COLO829 (cell line): ENCODE data around the gene SEMA4D.
"Not testable (repeated sequence)": the region's sequence is repeated elsewhere in the genome, so short reads cannot be mapped to it uniquely, and the experiment has no call there.

Experiments
- DNase-seq: peaks from one replicate; pipeline ENCODE4 v3.0.0; 2012; ENCODE audit warnings: low spot score

The SEMA4D gene

GRCh38 chr9:89383721-89384300 lies 114.1 kb downstream of the SEMA4D start:
- no peak for DNase-seq

GRCh38 chr9:89383030-89383720 lies 114.7 kb downstream of the SEMA4D start:
- DNase-seq, result no peak

DNA sequence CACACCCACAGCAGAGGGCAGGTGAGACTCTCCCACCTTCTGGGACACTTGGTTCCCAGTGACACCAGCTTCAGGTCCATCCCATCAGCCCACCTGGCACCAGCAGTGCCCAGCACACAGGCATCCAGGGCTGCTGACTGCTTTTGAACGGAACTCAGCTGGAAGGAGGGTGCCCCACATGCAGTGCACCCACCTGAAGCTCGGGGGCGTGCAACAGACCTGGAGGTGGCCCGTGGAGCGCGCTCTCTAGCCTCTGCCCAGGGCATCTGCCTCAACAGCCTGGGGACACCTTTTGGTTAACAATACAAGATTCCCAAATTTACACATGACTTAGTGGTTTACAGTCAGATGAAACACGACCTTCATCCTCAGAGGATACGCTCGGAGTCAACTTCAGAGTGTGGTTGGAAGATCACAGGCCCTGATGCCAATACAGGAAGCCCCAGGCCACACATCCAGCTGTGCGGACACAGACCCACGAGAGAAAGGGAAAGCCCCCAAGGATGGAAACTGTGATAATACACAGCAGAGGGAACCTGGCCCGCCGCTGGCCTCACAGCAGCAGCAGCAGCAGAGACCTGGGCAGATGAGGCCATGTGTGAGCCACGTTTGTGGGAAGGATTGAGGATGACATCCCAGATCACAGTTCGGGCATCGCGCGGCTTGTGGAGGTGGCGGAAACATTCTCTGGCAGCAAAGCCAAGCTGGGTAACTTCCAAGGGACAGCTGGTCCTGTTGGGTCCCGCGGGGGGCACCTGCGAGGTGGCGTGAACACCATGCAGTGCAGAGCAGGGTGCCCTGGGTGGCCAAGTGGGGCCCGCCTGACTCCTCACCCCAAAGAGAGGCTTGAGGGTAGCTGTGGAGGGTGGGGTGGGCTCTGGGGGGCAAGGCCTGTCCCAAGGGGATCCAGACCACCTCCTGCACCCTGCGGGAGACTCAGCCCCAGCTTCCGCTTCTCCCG lies 115.6 kb downstream of the SEMA4D start:
- DNase-seq, result no peak

GRCh38 chr9:89381308-89381609 lies 116.7 kb downstream of the SEMA4D start:
- DNase-seq, result no peak

GRCh38 chr9:89380437-89381307 lies 117.2 kb downstream of the SEMA4D start:
- no peak for DNase-seq

DNA sequence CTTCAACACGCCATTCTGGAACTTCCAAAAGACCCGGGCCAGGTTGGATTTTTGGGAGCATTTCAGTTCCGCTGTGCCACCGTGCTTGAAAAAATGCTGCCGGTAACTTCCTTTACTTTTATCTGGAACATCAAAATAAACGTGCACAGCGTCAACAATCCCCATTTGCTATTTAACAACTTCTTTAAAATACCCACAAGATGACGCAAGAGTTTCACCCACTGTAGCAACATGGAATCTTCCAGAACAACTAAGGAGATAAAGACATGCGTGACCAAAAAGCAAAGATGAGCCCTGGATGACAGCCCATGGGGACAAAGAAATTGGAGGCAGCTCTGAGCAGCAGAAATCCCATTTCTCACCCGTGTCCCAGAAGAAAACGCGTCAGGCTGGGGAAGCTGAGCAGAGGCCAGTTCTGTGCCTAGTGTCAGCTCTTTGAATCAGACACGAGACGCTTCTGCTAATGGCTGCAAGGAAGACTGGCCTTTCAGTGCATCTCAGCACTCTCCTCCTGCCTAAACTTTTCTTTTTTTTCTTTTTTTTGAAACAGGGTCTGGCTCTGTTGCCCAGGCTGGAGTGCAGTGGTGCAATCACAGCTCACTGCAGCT lies 118.3 kb downstream of the SEMA4D start:
- DNase-seq, result no peak

GRCh38 chr9:89379031-89379430 lies 118.9 kb downstream of the SEMA4D start:
- DNase-seq, result no peak

DNA sequence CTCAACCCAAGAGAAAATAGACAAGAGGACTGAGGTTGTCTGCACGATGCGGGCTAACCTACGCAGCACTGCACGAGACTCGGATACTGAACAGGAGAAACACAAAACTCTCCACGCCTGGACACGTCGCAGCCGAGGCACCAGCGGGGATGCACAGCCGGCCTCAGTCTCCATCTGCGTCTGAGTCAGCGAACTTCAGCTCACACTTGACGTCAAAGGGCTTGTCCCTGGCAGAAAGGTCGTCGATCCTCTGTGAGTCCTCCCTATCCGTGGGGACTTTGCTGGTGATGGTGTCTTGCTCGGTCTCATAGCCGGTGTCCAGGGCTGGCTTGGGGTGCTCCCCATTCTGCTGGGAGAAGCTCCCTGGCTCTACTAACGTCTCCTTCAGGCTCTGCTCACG lies 119.4 kb downstream of the SEMA4D start:
- DNase-seq, result no peak

GRCh38 chr9:89377411-89377810 lies 120.5 kb downstream of the SEMA4D start:
- DNase-seq, result no peak

DNA sequence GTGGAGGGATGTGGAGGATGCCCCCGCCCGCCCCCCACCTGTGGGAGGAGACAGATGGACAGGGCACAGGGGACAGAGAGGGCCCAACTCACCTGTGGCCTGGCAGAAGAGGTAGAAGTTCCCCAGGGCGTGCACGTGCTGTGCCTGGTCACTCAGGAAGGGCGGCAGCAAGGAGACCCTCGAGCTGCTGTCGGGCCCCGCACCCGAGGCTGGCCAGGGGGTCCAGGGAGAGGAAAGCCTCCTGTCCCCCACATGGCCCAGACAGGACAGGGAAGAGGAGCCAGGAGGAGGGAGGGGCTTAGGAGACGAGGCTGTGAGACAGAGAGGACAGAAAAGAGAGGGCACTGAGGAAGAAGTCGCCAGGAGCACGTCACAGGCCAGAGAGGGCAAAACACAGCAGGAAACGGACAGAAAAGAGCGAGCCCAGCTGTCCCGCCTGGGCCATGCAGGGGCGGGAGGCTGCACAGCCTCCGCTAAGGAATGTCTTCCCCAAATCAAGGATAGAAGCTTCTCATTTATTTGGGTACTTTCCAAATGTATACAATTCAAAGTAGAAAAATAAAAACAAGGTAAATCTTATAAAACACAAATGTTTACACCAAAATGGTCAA lies 121.1 kb downstream of the SEMA4D start:
- DNase-seq, result no peak

- no peak for DNase-seq
Measured at GRCh38 chr9:89376286-89376685, 121.6 kb downstream of the SEMA4D start.

DNA sequence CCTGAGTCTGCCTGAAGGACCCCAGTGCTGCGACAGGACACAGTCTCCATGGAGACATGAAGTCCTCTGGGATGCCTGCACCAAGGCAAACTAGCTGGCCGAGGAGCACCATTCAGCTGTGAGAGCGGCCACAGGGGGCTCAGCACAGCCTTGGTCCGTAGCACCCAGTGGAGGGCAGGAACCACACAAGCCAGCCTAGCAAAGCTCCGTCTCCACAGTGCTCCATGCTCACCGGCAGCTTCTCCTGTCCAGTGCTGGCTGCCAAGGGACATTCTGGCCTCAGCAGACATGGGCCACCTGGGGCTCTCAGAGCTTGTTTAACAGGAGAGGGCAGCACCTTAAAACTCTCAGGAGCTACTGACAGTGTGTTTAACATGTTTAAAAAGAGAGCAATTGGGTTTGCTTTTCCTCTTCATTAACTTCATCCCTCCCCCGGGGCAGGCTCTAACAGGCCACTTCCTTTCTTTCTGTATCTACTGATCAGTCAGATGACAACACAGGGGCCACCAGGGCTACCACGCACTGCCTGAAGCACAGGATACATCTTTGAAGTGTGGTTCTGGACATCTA lies 122.6 kb downstream of the SEMA4D start:
- no peak for DNase-seq

GRCh38 chr9:89374176-89374575 lies 123.7 kb downstream of the SEMA4D start:
- DNase-seq, result no peak

DNA sequence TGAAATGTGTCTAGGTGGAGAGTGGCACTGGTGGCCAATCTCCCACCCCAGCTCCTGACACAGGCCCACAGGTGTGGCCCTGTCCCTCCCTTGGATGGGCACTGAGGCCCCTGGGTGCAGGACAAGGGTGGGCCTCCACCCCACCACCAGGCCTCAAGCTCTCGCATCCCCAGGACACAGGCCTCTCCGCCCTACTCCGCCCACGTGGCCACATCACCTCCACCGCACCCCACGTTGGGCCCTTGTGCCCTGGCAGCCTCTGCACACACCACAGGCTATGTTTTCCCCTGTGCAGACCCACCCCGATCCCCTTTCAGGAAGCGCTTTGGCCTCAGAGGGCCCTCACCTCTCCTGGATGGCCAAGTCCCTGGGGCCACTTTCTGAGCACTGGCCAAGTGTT lies 124.9 kb downstream of the SEMA4D start:
- DNase-seq, result no peak

DNA sequence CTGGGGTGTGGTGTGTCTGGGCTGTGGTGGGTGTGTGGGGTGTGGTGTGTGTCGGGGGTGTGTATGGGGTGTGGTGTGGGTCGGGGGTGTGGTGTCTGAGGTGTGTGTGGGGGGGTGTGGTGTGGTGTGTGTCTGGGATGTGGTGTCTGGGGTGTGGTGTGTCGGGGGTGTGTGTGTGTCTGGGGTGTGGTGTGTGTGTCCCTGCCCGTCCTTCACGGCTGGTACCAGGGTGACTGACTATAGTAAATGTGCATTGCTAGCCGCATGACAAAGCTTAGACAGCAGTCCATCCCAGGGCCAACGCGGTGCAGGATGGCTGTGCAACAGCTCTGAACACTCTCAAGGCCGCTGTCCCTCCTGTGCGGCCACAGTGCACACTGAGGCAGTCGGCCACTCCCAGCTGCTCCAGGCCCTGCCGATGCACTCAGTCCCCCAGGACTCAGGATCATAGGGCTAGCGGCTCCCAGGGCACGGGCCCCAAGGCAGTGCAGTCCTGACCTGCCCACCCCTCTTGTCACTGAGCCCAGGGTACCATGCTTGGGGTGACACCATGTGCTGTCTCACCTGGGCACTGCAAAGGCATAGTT lies 125.6 kb downstream of the SEMA4D start:
- DNase-seq, result no peak

- DNase-seq, result not testable (repeated sequence)
Measured at GRCh38 chr9:89371791-89372190, 126.1 kb downstream of the SEMA4D start.

GRCh38 chr9:89370593-89370992 lies 127.3 kb downstream of the SEMA4D start:
- DNase-seq, result no peak

- no peak for DNase-seq
Measured at GRCh38 chr9:89368978-89369377, 128.9 kb downstream of the SEMA4D start.

DNA sequence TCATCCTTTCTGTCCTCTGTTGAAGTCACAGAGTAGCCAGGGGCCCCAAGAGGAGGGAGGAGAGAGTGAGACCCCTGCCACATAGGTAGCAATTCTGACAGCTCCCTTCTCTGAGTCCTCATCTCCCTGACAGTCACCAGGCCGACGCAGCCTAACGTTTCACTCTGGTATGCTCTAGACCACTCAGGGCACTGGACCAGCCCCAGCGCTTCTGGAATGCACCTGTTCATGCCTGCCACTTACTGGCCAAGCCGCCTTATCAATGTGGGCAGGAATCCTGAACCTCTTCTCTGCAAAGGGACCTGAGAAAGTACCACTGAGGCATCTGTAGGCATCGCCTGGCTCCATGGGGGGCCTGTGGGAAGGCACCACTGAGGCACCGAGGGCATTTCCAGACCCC lies 129.4 kb downstream of the SEMA4D start:
- no peak for DNase-seq

DNA sequence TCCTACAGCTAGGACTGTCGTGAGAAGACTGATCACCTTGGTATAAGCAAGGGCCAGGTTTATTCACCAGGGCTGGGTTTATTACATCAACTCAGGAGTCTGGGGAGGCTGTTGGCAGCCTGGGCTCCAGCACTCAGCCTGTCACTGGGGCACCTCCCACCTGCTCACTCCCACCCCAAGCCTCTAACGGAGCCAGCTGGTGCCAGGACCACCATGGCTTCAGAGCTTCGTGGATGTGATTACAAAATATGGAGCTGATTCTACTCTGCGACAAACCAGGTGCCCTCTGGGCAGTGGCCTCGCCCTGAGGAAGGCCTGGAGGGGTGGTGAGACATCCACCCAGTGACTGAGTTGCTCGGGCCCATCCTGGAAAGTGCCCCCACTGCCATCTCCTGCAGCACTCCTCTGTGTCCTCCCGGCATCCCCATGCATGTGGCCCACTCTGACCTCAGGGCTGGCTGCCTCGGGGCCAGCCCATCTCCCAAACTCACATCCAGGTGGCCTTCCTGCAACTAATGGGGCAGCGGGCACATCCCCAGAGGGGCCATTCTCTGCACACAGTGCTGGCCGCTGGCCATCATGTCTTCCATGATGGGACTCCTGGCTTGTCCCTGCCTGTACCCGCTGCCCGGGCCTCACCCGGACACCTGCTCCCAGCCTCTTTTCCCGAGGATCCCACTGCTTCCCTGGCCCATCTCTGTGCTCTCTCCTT lies 130.0 kb downstream of the SEMA4D start:
- no peak for DNase-seq
